ENCODE data around the gene PRKAR1A. TPM values are rescaled to one million over a fixed set of nuclear protein-coding genes. Genes with fewer than 3 reads are reported as not detected.

Gene PRKAR1A
- total RNA-seq, 1 experiment from 2014 or later, result 174 TPM

DNA sequence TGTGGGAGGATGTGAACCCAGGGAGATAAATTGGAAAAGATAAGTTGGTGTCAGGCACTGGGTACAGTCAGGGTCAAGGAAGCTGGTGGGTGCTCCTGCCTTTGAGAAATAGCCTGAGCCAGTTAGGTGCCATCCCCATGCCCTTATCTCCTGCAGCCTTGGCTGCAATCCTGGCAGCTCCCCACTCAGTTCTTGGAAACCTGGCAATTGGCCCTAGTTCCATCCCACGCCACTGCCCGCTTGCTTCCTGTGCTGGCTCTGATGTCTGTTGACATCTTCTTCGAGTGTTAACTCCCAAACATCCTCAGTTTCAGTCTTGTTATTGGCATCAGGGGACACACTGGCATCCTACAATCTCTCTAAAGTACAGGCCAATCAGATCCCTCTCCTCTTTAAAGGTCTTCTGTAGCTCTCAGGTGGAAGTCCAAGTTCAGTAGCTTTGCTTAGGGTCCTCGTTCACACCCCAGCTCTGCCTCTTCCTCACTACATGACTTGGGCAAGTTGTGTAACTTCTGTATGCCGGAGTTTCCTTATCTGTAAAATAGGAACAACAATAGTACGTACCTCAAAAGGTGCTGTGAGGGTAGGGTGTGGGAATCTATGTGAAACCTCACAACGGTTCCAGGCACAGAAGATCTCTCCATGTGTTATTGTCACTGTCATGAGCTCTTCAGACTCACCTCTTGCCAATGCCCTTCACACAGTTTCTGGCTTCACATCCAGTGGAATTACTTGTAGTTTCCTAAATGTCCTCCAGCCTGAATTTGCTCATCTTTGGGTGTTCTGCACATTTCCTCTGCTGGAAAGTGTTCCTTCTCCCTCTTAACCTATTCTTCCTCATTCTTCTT is 13.5 kb upstream of the PRKAR1A start:
- no peak for DNase-seq (ENCODE audit: low read depth, low spot score)
- POLR2A ChIA-PET, result interaction anchor here (0.6 kb wide), 1 partner anchor 377 kb away, joined by 7 read pairs; no protein-coding TSS in a partner anchor
- Histone ChIP-seq H3K4me1 (ENCODE audit: control insufficient read depth, insufficient read depth, low read length) (no peaks in the 10 kb centered on the region), H3K36me3 (ENCODE audit: control insufficient read depth, insufficient read depth, low read length) (no peaks in the 10 kb centered on the region), H3K9me3 (ENCODE audit: control insufficient read depth, insufficient read depth, low read depth, low read length) (no peaks in the 10 kb centered on the region), H3K27me3 (ENCODE audit: control insufficient read depth, insufficient read depth, low read length) (no peaks in the 10 kb centered on the region), H3K27ac (ENCODE audit: low read length) (no peak overlapping the region), H3K4me3 (ENCODE audit: low read depth in 2 of 2, low read length in 2 of 2) (no peak overlapping the region)
- no TSS peak for BruUV-seq (replicated peaks)
- CTCF ChIA-PET, result no interaction called here
- ATAC-seq, result no peak
- TF ChIP-seq SIN3A (IDR thresholded peaks at IDR 0.05; ENCODE audit: borderline replicate concordance, insufficient read depth, low read depth, low read length), result no peak
- TF ChIP-seq, protein P1, sequence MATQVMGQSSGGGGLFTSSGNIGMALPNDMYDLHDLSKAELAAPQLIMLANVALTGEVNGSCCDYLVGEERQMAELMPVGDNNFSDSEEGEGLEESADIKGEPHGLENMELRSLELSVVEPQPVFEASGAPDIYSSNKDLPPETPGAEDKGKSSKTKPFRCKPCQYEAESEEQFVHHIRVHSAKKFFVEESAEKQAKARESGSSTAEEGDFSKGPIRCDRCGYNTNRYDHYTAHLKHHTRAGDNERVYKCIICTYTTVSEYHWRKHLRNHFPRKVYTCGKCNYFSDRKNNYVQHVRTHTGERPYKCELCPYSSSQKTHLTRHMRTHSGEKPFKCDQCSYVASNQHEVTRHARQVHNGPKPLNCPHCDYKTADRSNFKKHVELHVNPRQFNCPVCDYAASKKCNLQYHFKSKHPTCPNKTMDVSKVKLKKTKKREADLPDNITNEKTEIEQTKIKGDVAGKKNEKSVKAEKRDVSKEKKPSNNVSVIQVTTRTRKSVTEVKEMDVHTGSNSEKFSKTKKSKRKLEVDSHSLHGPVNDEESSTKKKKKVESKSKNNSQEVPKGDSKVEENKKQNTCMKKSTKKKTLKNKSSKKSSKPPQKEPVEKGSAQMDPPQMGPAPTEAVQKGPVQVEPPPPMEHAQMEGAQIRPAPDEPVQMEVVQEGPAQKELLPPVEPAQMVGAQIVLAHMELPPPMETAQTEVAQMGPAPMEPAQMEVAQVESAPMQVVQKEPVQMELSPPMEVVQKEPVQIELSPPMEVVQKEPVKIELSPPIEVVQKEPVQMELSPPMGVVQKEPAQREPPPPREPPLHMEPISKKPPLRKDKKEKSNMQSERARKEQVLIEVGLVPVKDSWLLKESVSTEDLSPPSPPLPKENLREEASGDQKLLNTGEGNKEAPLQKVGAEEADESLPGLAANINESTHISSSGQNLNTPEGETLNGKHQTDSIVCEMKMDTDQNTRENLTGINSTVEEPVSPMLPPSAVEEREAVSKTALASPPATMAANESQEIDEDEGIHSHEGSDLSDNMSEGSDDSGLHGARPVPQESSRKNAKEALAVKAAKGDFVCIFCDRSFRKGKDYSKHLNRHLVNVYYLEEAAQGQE (IDR thresholded peaks at IDR 0.05; ENCODE audit: insufficient read depth in 1 of 2, low read depth in 2 of 2, low read length in 1 of 2), result no peak
- TF ChIP-seq POLR2AphosphoS5 (IDR thresholded peaks at IDR 0.05; ENCODE audit: low read depth, low read length), result no peak
- TF ChIP-seq, protein P2, sequence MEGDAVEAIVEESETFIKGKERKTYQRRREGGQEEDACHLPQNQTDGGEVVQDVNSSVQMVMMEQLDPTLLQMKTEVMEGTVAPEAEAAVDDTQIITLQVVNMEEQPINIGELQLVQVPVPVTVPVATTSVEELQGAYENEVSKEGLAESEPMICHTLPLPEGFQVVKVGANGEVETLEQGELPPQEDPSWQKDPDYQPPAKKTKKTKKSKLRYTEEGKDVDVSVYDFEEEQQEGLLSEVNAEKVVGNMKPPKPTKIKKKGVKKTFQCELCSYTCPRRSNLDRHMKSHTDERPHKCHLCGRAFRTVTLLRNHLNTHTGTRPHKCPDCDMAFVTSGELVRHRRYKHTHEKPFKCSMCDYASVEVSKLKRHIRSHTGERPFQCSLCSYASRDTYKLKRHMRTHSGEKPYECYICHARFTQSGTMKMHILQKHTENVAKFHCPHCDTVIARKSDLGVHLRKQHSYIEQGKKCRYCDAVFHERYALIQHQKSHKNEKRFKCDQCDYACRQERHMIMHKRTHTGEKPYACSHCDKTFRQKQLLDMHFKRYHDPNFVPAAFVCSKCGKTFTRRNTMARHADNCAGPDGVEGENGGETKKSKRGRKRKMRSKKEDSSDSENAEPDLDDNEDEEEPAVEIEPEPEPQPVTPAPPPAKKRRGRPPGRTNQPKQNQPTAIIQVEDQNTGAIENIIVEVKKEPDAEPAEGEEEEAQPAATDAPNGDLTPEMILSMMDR (IDR thresholded peaks at IDR 0.05), result no peak
- intact Hi-C loops (cut with micrococcal nuclease; ENCODE audit: unreplicated experiment), result no loop called here
- in situ Hi-C loops (cut with HindIII; ENCODE audit: low pct_unique_long_range_greater_than_20kb, low sequenced_read_pairs), result no loop called here

DNA sequence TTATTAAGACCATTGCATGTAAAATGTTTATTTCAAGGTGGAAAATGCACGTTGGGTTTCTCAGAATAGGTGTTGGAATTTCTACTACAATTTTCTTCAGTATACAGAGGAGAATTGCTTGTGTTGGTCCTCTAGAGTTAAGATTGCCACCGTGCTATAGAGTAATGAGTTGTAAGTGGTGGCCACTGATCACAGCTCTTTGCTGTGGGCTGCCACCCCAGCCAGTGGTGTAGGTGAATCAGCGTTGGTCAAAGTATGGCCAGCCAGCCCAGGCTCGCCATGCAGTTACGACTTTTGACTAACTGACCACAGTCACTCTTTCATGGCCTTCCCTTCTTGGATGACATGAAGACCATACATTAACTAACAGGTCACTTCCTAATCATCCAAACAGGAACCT is 12.6 kb upstream of the PRKAR1A start:
- intact Hi-C loops (cut with micrococcal nuclease; ENCODE audit: unreplicated experiment) (no loop called here), in situ Hi-C loops (cut with HindIII; ENCODE audit: low pct_unique_long_range_greater_than_20kb, low sequenced_read_pairs) (no loop called here)
- Histone ChIP-seq H3K27me3 (ENCODE audit: control insufficient read depth, insufficient read depth, low read length) (no peaks in the 10 kb centered on the region), H3K4me3 (ENCODE audit: low read depth in 2 of 2, low read length in 2 of 2) (no peak overlapping the region), H3K36me3 (ENCODE audit: control insufficient read depth, insufficient read depth, low read length) (no peaks in the 10 kb centered on the region), H3K9me3 (ENCODE audit: control insufficient read depth, insufficient read depth, low read depth, low read length) (no peaks in the 10 kb centered on the region), H3K27ac (ENCODE audit: low read length) (no peak overlapping the region), H3K4me1 (ENCODE audit: control insufficient read depth, insufficient read depth, low read length) (no peaks in the 10 kb centered on the region)
- ATAC-seq (no peak), DNase-seq (ENCODE audit: low read depth, low spot score) (no peak)
- ChIA-PET POLR2A (no interaction called here), CTCF (no interaction called here)
- no TSS peak for BruUV-seq (replicated peaks)
- TF ChIP-seq SIN3A (IDR thresholded peaks at IDR 0.05; ENCODE audit: borderline replicate concordance, insufficient read depth, low read depth, low read length) (no peak), TCF7L2 (IDR thresholded peaks at IDR 0.05; ENCODE audit: low read depth, low read length) (no peak), POLR2AphosphoS5 (IDR thresholded peaks at IDR 0.05; ENCODE audit: low read depth, low read length) (no peak)
- TF ChIP-seq, protein P2 (IDR thresholded peaks at IDR 0.05), result no peak
- TF ChIP-seq, protein P1 (IDR thresholded peaks at IDR 0.05; ENCODE audit: insufficient read depth in 1 of 2, low read depth in 2 of 2, low read length in 1 of 2), result no peak
